GM19467 (cell line): ENCODE results near the gene RBP3.

Source experiments
- ATAC-seq: cut with Tn5 transposase; IDR thresholded peaks from one replicate; pipeline ENCODE4 v1.9.1; 2021; ENCODE audit warnings: mild to moderate bottlenecking, moderate library complexity; ENCODE audit not compliant: unreplicated experiment

RBP3 gene

DNA sequence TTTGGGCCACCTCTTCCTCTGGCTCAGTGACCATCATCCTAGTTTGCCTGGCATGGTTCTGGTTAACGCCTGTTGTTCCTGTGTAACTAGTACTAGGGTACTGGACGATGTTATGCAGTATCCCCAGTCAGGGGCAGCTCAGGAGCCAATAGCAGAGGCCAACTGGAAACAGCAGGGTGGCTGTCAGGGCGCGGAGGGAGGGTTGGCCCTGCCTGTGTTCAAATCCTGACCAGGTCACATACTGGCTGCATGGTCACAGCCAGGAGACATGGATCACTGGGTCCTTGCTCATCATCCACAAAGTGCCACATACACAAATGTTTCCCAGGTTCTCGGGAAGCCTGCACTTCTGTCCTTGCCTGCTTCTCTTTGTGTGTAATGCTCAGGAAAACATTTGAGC is 12.3 kb upstream of the RBP3 start:
- ATAC-seq, result no peak

DNA sequence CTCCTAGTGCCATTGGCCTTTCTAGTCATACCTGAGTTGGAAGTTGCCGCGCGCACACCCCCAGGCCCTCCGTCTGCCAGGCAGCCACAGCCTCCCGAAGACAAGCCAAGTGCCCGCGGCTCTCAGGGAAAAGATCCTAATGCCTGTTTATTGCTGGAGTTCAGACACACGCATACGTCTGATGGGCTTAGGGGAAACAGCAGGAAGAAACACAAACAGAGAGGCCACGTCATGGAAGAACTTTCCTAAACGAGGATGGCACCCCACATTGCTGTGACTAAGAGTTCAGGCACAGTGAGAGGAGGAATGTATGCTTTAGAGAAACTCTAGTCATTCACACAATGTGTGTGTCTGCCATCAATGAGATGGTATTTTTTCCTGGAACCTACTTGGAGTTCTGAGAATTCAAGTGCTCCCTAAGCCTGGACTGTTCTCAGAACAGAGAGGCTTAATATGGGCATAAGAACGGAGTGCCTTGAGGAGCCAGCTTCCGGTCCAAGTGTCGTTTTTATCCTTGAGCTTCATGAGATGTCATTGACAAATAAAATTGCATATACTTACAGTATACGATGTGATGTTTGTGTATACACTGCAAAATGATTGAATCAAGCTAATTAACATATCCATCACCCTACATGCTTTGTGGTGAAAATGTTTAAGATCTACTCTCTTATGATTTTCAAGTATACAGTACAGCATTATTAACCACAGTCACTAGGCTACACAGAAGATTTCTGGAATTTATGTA is 11.6 kb upstream of the RBP3 start:
- no peak for ATAC-seq

DNA sequence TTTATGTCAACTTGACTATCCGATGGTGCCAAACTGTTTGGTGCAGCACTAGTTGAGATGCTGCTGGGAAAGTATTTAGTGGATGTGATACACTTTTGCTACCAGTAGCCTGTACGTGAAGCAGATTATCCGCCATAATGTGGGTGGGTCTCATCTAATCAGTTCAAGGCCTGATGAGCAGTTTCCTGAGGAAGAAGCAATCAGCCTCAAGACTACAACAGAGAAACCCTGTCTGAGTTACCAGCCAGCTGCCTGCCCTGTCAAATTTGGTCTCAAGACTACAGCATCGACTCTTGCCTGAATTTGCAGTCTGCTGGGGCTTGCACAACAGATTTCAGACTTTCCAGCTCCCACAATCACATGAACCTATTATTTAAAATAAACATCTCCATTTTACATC is 10.9 kb upstream of the RBP3 start:
- no peak for ATAC-seq

DNA sequence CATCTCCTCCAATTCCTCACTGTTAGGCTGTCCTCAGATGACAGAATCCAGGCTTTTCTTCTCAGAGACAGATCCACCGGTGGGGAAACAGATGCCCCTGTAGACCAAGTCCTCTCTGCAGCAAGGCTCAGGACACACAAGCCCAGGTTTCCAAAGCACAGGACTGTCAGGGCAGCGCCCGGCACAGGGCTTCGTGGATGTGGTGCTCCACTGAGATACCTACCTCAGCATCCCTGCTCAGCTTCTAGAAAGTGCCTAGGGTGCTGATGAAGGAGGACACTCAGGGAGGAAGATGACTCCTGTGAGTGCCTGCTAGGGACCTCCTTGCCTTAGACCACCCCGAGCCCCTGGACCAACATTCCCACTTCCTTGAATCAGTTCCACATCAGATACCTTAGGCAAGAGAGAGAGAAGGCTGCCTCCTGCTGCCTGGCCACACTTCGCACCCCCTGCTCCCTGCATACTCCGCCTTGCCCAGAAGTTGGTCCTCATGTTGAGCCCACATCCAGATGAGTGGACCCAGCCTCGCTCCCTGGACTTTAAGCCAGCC is 8.9 kb upstream of the RBP3 start:
- ATAC-seq, result no peak

DNA sequence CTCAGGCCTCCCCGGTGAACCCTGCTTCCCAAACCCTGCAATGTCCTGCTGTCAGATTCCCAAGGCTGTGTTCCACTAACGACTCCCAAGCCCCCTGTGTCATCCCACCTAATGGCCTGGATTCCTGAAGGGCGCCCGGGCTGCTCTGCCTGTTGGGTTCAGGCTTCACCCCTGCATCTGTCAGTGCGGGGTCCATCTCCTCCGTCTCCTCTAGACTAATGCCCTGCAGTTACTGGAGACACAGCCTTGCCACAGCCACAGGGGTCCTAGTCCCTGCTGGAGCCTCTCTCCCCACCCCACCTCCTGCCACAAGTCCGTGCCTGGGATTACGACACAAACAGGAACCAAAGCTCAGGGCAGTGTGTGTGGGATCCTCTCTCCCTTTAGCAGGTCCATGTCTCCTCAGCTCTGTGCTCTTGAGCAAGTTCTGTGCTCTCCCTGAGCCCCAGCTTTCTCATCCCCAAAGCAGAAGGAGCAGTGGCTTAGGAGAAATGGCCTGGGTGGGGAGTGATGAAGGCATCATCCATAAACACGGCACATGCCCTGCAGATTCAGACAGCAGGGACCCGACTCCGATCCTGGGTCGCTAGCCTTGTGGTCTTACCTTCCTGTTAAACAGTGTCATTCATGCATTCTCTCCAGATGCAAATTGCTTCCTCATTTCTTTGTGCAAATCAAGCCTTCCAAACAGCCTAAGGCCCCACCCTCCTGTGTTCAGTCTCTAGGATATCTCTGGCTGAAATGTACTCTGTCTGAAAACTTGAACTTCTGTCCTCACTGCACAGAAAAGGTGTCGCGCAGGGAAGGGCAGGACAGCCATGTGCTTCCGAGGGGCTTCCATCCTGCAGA is 8.2 kb upstream of the RBP3 start:
- ATAC-seq, result no peak

DNA sequence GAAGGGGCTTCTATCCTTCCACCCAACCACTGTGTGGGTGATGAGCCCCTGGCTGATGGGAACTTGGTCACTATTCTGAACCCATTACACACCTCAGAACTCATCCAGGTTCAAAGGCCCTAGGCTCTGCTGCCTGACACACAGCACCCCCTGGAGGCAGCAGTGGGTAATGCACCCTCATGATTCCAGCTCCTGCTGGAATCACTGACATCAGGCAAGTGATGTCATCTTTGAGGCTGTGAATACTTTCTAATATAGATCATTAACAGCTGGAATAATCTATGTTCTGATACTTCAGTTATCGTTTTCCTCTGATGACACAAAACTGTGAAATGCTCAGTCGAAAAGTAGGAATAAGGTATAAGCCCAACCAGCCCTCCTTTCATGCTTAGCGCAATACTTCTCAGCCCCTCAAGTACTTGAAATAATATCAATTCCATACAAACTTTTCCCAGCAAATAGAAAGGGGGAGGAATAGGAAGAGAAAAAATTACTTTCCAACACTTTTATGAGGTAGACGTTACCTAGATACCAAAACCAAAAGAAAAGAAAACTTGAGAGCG is 7.5 kb upstream of the RBP3 start:
- ATAC-seq, result no peak

DNA sequence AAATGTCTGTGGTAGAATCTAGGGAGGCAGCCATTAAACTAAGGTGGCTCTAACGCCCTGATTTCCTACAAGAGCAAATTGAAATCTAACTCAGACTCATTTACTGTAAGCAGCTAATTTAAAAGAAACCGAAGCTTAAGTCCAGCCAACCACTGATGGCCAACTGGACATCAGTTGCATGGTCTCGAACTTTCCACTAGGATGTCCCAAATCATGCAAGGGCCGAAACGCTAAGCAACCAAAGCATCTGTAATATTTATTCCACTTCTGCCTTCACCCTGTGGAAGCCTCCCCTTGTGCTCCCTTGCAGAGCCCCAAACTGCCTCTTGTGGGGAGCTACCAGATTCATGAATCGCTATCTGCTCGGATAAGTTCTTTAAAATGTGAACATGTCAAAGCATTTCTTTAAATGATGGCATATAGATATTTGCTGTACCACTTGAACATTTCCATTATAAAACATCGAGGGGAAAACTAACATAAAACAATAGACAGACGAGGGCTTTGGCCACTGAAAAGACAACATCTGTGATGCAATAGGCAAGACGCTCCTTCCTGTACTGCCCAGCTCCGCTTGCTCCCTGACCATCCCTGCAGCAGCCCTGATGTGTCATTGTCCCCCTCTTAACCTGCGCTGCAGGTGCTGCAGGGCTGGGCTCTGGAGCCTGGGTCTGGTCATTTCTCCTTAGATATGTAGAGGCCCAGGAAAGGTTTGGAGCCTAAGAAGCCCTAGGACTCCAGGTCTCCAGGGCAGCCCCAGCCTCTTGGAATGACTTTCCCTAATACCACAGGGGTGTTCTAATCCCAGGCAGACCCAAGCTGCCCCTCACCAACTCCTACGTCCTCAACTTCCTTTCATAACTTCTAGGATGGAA is 2.9 kb upstream of the RBP3 start:
- ATAC-seq, result no peak

DNA sequence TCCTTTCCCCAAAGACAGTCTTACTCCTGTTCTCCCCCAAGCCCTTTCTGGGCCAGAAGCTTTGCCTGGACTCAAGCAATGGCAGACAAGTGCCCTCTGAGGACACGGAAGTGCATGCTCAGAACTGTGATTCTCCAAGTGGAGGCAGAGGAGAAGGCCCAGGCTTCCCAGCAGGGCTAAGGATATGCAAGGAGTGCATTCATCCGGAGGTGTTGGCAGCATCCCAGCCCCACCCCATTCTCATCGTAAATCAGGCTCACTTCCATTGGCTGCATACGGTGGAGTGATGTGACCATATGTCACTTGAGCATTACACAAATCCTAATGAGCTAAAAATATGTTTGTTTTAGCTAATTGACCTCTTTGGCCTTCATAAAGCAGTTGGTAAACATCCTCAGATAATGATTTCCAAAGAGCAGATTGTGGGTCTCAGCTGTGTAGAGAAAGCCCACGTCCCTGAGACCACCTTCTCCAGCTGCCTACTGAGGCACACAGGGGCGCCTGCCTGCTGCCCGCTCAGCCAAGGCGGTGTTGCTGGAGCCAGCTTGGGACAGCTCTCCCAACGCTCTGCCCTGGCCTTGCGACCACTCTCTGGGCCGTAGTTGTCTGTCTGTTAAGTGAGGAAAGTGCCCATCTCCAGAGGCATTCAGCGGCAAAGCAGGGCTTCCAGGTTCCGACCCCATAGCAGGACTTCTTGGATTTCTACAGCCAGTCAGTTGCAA is 1.4 kb upstream of the RBP3 start:
- no peak for ATAC-seq

DNA sequence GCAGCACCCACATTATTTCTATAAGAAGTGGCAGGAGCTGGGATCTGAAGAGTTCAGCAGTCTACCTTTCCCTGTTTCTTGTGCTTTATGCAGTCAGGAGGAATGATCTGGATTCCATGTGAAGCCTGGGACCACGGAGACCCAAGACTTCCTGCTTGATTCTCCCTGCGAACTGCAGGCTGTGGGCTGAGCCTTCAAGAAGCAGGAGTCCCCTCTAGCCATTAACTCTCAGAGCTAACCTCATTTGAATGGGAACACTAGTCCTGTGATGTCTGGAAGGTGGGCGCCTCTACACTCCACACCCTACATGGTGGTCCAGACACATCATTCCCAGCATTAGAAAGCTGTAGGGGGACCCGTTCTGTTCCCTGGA is 874 bp upstream of the RBP3 start:
- no peak for ATAC-seq

DNA sequence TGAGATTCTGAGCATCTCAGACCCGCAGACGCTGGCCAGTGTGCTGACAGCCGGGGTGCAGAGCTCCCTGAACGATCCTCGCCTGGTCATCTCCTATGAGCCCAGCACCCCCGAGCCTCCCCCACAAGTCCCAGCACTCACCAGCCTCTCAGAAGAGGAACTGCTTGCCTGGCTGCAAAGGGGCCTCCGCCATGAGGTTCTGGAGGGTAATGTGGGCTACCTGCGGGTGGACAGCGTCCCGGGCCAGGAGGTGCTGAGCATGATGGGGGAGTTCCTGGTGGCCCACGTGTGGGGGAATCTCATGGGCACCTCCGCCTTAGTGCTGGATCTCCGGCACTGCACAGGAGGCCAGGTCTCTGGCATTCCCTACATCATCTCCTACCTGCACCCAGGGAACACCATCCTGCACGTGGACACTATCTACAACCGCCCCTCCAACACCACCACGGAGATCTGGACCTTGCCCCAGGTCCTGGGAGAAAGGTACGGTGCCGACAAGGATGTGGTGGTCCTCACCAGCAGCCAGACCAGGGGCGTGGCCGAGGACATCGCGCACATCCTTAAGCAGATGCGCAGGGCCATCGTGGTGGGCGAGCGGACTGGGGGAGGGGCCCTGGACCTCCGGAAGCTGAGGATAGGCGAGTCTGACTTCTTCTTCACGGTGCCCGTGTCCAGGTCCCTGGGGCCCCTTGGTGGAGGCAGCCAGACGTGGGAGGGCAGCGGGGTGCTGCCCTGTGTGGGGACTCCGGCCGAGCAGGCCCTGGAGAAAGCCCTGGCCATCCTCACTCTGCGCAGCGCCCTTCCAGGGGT is 703 bp downstream of the RBP3 start:
- no peak for ATAC-seq

DNA sequence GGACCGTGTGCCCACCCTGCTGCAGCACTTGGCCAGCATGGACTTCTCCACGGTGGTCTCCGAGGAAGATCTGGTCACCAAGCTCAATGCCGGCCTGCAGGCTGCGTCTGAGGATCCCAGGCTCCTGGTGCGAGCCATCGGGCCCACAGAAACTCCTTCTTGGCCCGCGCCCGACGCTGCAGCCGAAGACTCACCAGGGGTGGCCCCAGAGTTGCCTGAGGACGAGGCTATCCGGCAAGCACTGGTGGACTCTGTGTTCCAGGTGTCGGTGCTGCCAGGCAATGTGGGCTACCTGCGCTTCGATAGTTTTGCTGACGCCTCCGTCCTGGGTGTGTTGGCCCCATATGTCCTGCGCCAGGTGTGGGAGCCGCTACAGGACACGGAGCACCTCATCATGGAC is 1.4 kb downstream of the RBP3 start:
- no peak for ATAC-seq

DNA sequence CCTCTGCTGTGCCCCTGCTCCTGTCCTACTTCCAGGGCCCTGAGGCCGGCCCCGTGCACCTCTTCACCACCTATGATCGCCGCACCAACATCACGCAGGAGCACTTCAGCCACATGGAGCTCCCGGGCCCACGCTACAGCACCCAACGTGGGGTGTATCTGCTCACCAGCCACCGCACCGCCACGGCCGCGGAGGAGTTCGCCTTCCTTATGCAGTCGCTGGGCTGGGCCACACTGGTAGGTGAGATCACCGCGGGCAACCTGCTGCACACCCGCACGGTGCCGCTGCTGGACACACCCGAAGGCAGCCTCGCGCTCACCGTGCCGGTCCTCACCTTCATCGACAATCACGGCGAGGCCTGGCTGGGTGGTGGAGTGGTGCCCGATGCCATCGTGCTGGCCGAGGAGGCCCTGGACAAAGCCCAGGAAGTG is 1.8 kb downstream of the RBP3 start:
- no peak for ATAC-seq

DNA sequence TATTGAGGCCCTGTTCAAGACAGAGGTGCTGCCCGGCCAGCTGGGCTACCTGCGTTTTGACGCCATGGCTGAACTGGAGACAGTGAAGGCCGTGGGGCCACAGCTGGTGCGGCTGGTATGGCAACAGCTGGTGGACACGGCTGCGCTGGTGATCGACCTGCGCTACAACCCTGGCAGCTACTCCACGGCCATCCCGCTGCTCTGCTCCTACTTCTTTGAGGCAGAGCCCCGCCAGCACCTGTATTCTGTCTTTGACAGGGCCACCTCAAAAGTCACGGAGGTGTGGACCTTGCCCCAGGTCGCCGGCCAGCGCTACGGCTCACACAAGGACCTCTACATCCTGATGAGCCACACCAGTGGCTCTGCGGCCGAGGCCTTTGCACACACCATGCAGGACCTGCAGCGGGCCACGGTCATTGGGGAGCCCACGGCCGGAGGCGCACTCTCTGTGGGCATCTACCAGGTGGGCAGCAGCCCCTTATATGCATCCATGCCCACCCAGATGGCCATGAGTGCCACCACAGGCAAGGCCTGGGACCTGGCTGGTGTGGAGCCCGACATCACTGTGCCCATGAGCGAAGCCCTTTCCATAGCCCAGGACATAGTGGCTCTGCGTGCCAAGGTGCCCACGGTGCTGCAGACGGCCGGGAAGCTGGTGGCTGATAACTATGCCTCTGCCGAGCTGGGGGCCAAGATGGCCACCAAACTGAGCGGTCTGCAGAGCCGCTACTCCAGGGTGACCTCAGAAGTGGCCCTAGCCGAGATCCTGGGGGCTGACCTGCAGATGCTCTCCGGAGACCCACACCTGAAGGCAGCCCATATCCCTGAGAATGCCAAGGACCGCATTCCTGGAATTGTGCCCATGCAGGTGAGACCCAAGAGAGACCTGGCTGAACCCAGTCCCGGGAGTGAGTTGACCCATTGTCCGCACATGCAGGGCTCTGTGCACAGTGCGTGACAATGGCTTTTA is 2.8 kb downstream of the RBP3 start:
- ATAC-seq, result no peak

DNA sequence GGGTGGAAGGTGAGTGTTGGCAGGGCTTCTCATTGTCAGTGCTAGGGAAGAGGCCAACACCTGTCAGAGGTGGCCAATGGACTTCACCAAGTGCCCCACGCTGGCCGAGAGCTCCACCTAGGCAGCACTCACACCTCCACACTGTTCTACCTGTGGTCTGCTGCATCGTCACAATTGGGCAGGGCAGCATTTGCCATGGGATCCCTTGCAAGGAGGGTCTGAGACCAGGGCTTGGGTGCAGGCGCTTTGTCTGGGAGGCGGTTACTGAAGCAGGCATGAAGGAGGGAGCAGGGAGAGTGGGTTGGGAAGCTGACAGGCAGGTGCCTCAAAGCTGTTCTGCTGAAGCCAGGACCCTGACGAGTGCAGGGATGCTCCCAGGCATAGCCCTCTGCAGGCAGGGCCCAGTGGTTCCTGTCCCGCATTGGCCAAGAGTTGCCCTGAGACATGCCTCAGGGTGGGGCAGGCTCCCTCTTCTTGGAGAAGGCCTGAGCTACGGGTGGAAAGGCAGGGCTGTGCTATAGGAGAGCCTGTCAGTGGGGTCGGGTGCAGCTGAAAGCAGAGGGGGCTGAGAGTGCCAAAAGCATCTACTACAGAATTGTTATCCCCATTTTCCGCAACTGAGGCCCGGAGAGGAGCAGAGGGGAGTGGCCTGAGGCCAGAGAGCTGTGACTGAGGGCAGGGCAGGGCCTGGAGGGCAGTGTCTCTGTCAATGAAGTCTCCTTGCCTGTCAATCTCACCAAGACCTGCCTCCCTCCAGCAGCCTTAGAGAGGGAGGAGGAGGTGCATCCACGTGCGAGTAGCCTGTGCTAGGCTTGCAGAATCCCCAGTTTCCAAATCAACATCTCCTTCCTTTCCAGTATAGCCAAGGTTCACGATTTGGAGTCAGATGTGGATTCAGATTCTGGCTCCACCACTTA is 4.0 kb downstream of the RBP3 start:
- no peak for ATAC-seq

DNA sequence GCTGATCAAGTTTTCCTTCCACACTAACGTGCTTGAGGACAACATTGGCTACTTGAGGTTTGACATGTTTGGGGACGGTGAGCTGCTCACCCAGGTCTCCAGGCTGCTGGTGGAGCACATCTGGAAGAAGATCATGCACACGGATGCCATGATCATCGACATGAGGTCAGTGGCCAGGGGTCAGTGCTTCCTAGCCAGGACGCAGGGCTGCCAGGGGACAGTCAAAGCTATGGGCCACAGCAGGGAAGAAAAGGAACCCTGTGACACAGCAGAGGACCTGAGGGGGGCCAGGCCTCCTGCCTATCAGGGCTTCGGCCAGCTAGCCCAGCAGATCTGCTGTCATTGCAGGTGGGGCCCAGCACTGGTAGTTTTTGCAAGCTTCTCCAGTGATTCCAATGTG is 5.2 kb downstream of the RBP3 start:
- ATAC-seq, result no peak

DNA sequence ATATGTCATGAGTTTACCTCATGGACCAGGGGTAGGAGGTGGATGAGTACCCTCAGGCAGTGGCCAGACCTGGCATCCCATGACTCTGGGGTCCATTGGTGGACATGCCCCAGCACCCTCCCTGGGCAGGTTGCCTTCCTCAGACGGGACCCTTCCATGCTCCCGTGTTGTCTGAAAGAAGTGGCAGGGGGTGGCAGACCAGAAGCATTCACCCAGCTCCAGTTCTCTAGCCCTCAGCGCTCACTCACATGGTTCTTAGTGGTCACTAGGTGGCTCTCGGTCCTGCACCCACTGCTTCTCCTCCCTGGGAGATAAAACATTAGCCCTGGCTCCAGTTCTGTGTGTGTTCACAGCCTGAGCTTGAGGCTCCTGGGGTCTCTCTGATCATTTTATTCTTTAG is 6.0 kb downstream of the RBP3 start:
- ATAC-seq, result no peak

DNA sequence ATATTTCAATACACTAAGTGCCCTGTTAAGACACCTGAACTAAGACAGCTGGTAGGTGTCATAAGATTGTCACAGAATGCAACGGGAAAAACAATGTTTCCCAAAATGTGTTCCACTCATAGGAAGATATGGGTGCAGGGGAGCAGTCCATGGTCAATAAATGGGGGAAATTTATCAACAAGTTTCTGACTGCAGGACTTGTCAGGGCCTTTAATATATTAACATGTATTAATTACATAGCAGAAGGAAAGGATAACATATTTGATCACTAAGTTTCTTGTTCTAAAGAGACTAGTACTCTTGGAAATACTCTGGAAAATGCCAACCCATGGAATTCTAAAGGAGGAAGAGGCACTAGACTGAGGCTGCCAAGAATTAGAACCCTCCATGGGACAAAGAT is 6.7 kb downstream of the RBP3 start:
- no peak for ATAC-seq
